ENCODE measurements around the gene KCNC1.

Gene KCNC1

GRCh38 chr11:17755891-17756290 lies 21.3 kb downstream of the KCNC1 start:
- DNase-seq, result no peak

- peak in 1 of 2 experiments; percentile 29 for DNase-seq
Observed at GRCh38 chr11:17760102-17761029, 25.8 kb downstream of the KCNC1 start.

- DNase-seq, result no peak
Observed at GRCh38 chr11:17762309-17762974, 27.9 kb downstream of the KCNC1 start.

GRCh38 chr11:17763244-17763643 lies 28.7 kb downstream of the KCNC1 start:
- DNase-seq, result no peak

- no peak for DNase-seq
Observed at GRCh38 chr11:17763703-17764102, 29.1 kb downstream of the KCNC1 start.

GRCh38 chr11:17764446-17765218 lies 30.1 kb downstream of the KCNC1 start:
- DNase-seq, result no peak

GRCh38 chr11:17765356-17766072 lies 30.9 kb downstream of the KCNC1 start:
- no peak for DNase-seq

GRCh38 chr11:17766073-17766359 lies 31.4 kb downstream of the KCNC1 start:
- no peak for DNase-seq

- DNase-seq, result no peak
Observed at GRCh38 chr11:17766590-17766989, 32.0 kb downstream of the KCNC1 start.

- no peak for DNase-seq
Observed at GRCh38 chr11:17767301-17767885, 32.8 kb downstream of the KCNC1 start.

- no peak for DNase-seq
Observed at GRCh38 chr11:17767914-17768313, 33.3 kb downstream of the KCNC1 start.

GRCh38 chr11:17768547-17768946 lies 34.0 kb downstream of the KCNC1 start:
- no peak for DNase-seq

GRCh38 chr11:17769218-17769617 lies 34.6 kb downstream of the KCNC1 start:
- no peak for DNase-seq

GRCh38 chr11:17770048-17770652 lies 35.6 kb downstream of the KCNC1 start:
- DNase-seq, result no peak

GRCh38 chr11:17770917-17771316 lies 36.3 kb downstream of the KCNC1 start:
- DNase-seq, result no peak

GRCh38 chr11:17771415-17771814 lies 36.8 kb downstream of the KCNC1 start:
- DNase-seq, result no peak

GRCh38 chr11:17771841-17772401 lies 37.3 kb downstream of the KCNC1 start:
- DNase-seq, result no peak

- DNase-seq, result no peak
Observed at GRCh38 chr11:17772704-17773600, 38.4 kb downstream of the KCNC1 start.

- DNase-seq, result no peak
Observed at GRCh38 chr11:17773674-17774073, 39.1 kb downstream of the KCNC1 start.

- no peak for DNase-seq
Observed at GRCh38 chr11:17774232-17775034, 39.9 kb downstream of the KCNC1 start.

Measured in cerebellar nuclear complex (tissue), 1 donor.